Fibroblast of pulmonary artery (primary cell): ENCODE measurements around the gene RBFOX2.

Source experiments
- DNase-seq: peaks from one replicate; pipeline ENCODE4 v3.0.0-alpha.2; 2010; ENCODE audit warnings: low read depth
- H3K4me3 ChIP-seq: replicated peaks from 2 replicates; pipeline ENCODE4 v1.5.1; 2011; ENCODE audit warnings: low read depth, mild to moderate bottlenecking, control low read depth, low read length, moderate library complexity
- CTCF ChIP-seq: IDR thresholded peaks from 2 replicates; pipeline ENCODE4 v1.5.1; 2011; ENCODE audit warnings: mild to moderate bottlenecking, control low read depth, low read length, inconsistent platforms; ENCODE audit errors: missing control alignments

Gene RBFOX2

GRCh38 chr22:35769974-35770373, 258.6 kb downstream of the RBFOX2 start:
- DNase-seq, result no peak
- TF ChIP-seq CTCF, result no peak
- no peak overlapping the region for H3K4me3 ChIP-seq

- no peak for TF ChIP-seq CTCF
- no peak overlapping the region for H3K4me3 ChIP-seq
- DNase-seq, result peak; percentile 52
Observed at GRCh38 chr22:35766654-35767580, 261.7 kb downstream of the RBFOX2 start.

- DNase-seq, result peak; percentile 36
Observed at GRCh38 chr22:35761037-35761436, 267.6 kb downstream of the RBFOX2 start.

GRCh38 chr22:35758394-35758793, 270.2 kb downstream of the RBFOX2 start:
- no peak overlapping the region for H3K4me3 ChIP-seq
- no peak for DNase-seq
- TF ChIP-seq CTCF, result no peak

More at GRCh38 chr22:35761037-35761436, 267.6 kb downstream of the RBFOX2 start:
- TF ChIP-seq CTCF, result peak; percentile 28
- no peak overlapping the region for H3K4me3 ChIP-seq

- H3K4me3 ChIP-seq, result no peak overlapping the region
- no peak for DNase-seq
- no peak for TF ChIP-seq CTCF
Observed at GRCh38 chr22:35756722-35757121, 271.9 kb downstream of the RBFOX2 start.

- TF ChIP-seq CTCF, result no peak
- no peak overlapping the region for H3K4me3 ChIP-seq
- no peak for DNase-seq
Observed at GRCh38 chr22:35754761-35755160, 273.9 kb downstream of the RBFOX2 start.

- no peak for TF ChIP-seq CTCF
- no peak overlapping the region for H3K4me3 ChIP-seq
- no peak for DNase-seq
Observed at GRCh38 chr22:35752863-35753189, 275.8 kb downstream of the RBFOX2 start.
